Uterine smooth muscle cell (primary cell): ENCODE data around the gene ITPA. TPM values are rescaled to one million over a fixed set of nuclear protein-coding genes. Genes with fewer than 3 reads are reported as not detected.

Source experiments
- total RNA-seq: library from RNA; depleted of rRNA; stranded (reverse); fragments of >200 nt; gene quantifications from 2 replicates; pipeline ENCODE4 v1.2.3, GENCODE V29; 2014

ITPA gene
- 35.9 and 39.1 TPM in 2 replicates for total RNA-seq

DNA sequence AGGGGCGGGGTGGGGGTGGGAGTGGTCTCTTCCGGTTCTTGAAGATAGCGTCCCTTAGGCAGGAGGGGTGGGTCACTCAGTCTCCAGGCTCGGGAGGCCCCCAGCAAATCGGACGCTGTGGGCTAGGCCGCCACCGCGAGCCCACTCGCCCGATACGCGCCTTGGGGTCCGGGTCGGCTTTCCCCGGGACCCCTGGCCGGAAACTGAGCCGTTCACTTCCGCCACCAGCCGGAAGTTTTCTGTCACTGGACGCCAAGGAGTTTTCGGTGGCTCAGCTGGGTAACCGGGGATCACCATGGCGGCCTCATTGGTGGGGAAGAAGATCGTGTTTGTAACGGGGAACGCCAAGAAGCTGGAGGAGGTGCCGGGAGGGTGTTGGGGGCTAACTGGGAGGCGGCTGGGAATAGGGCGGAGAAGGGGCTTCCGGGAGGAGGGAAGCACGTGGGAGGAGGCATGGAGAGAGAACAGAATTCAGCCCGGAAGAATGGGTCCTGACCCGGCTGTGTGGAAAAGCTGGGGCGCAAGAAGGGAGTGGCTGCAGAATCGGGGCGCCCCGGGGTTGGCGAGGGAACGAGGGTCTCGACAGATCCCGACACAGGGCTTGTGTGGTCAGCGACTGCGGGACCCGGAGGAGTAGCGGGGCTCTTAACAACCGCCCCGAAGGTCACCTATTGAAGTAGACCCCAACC lies at the start of gene ITPA:
TSS of gene ITPA (plus strand) at position 242 of the 689 bp plus-strand sequence. CDS start at position 296, 54 bp downstream.

DNA sequence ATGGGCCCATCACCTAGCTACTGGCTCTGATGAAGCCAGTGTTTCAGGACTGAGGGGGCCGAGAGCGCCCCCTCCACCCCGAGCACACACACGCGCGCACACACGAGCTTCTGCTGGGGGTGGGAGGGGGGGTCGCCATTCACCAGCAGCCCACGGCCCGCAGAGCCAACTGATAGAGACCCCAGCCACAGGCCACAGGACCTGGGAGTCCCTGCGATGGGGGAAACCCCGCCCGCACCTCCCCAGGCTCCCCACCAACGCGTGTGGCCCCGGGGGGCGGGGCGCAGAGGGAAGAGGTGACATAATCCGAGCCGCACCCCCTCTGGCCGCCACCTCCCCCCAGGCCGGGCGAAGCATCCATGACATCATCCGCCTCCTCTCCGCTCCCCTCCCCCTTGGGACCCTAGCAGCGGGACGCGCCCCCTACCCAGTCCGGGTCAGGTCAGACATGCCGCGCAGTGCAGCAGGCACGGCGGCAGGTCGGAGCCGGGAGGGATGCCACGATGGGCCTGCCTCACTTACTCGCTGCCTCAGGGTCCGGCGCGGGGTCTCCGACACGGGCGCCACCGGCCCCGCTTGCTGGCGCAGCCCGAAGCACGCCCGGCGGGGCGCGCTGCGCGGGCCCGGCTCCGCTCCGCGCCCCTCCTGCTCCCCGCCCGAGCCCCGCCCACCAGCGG lies 36.2 kb upstream of the ITPA start, which contains the start of gene LZTS3:
TSS of gene LZTS3 (minus strand) at position 617 of the 677 bp plus-strand sequence. CDS start 6,386 bp downstream, outside the sequence.

GRCh38 chr20:3204124-3204794 lies 5.0 kb upstream of the ITPA start, which contains the start of gene DDRGK1:
DDRGK1 (minus strand) TSS chr20:3204682; CDS start chr20:3204627, 55 bp downstream.

DNA sequence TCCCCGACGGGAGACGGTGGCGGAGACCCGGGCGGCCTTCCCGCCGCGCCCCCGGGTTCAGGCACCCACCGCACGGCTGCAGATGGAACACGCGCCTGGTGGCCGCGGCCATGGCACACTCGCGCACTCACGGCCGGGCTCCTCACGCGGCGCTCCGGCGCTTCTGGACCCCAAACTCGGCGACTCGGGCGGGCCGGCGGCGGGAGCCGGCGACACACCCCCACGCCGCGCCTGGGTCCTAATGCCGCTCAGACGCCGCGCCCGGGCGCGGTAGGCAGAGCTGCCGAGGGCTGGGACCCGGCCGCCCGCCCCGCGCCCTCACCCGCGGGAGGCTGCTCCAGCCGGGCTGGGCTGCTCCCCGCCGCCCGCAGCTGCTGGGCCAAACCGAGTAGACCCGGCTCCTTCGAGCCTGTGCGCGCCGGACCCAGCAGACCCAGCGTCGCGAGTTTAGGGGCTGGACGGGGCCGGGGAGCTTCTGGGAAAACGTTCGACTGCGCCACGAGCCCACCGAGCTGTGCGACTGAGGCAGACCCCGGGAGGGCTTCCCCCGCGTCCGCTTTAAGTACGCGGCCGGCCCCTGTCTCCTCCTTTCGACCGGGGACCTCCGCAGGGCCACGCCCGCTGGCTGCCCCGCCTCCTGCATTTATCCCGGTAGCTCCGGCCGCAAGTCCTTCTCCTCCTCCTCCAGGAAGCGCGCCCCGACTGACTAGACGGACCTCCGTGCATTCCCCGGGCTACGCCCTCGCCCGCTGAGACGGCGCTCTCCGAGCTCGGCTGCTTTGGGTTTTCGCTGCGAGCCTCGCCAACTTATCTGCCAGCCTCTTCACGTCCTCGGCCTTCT lies 29.9 kb downstream of the ITPA start, which contains the start of gene SLC4A11:
TSS of gene SLC4A11 (minus strand) at position 165 of the 841 bp plus-strand sequence. CDS start at position 112, 53 bp downstream.

Other genes starting within 250 kb of the ITPA start
- gene GNRH2, start 165.9 kb upstream of the ITPA start, total RNA-seq, result 0.11 TPM in 1 of 2 replicates, not detected in the other
- gene MRPS26, start 163.4 kb upstream of the ITPA start, total RNA-seq, result 41.9 and 51.1 TPM in 2 replicates
- gene OXT, start 137.9 kb upstream of the ITPA start, total RNA-seq, result not detected in 2 replicates
- not detected in 2 replicates for gene AVP, start 124.8 kb upstream of the ITPA start, total RNA-seq
- gene FASTKD5, start 49.6 kb upstream of the ITPA start, total RNA-seq, result 10.4 and 12.8 TPM in 2 replicates
- gene UBOX5, start 49.6 kb upstream of the ITPA start, total RNA-seq, result 2.6 and 3.9 TPM in 2 replicates
- gene LZTS3, start 35.9 kb upstream of the ITPA start, total RNA-seq, result 4.3 and 6.5 TPM in 2 replicates
- 32.5 and 37.9 TPM in 2 replicates for gene DDRGK1, start 4.8 kb upstream of the ITPA start, total RNA-seq
- 0.33 and 0.75 TPM in 2 replicates for gene SLC4A11, start 29.7 kb downstream of the ITPA start, total RNA-seq
- 11.4 and 17.7 TPM in 2 replicates for gene DNAAF9, start 198.2 kb downstream of the ITPA start, total RNA-seq